Neural cell (in vitro differentiated cells): Measurements from ENCODE around the gene CRHBP. TPM values are rescaled to one million over a fixed set of nuclear protein-coding genes. Genes with fewer than 3 reads are reported as not detected.

Experiments used
- H2AFZ ChIP-seq: fragments of 200-600, 300-800 bp; sonication (generic), shearing (Covaris generic); 2 replicates; pipeline ENCODE4 v1.6.0; 2014; ENCODE audit warnings: low read depth, mild to moderate bottlenecking, antibody characterized with exemption, low read length, moderate library complexity
- H3F3A ChIP-seq: fragments of 200-600 bp; shearing (Covaris generic); 2 replicates; pipeline ENCODE4 v1.6.1; 2016; ENCODE audit warnings: mild to moderate bottlenecking, moderate library complexity, mixed read lengths, antibody characterized with exemption, low read length; ENCODE audit not compliant: insufficient read depth, poor library complexity, severe bottlenecking
- H3K27ac ChIP-seq: fragments of 200-600, 300-800 bp; sonication (generic), shearing (Covaris generic); 2 replicates; pipeline ENCODE4 v1.5.1; 2014; ENCODE audit warnings: mild to moderate bottlenecking, low read length, moderate library complexity
- H3K27me3 ChIP-seq: fragments of 300-800, 200-600 bp; sonication (generic), shearing (Covaris generic); 2 replicates; pipeline ENCODE4 v1.6.0; 2014; ENCODE audit warnings: mild to moderate bottlenecking, low read depth, low read length, moderate library complexity; ENCODE audit not compliant: insufficient read depth
- H3K36me3 ChIP-seq: fragments of 300-800, 200-600 bp; sonication (generic), shearing (Covaris generic); 2 replicates; pipeline ENCODE4 v1.5.1; 2014; ENCODE audit warnings: mild to moderate bottlenecking, antibody characterized with exemption, low read length, moderate library complexity; ENCODE audit not compliant: insufficient read depth
- H3K4me2 ChIP-seq: fragments of 300-800, 200-600 bp; sonication (generic), shearing (Covaris generic); 2 replicates; pipeline ENCODE4 v1.6.0; 2014; ENCODE audit warnings: mild to moderate bottlenecking, low read length
- H3K4me3 ChIP-seq: fragments of 300-800, 200-600 bp; sonication (generic), shearing (Covaris generic); 2 replicates; pipeline ENCODE4 v1.5.1; 2014; ENCODE audit warnings: mild to moderate bottlenecking, low read length, moderate library complexity
- H3K79me2 ChIP-seq: fragments of 200-600 bp; shearing (Covaris generic); replicated peaks from 2 replicates; pipeline ENCODE4 v1.6.0; 2014; ENCODE audit warnings: mild to moderate bottlenecking, low read length, moderate library complexity; ENCODE audit not compliant: insufficient read depth
- H3K9ac ChIP-seq: fragments of 300-800, 200-600 bp; sonication (generic), shearing (Covaris generic); 2 replicates; pipeline ENCODE4 v1.6.1; 2016; ENCODE audit warnings: mild to moderate bottlenecking, low read length, mixed read lengths
- H3K9me2 ChIP-seq: fragments of 200-600 bp; shearing (Covaris generic); 2 replicates; pipeline ENCODE4 v1.6.1; 2016; ENCODE audit warnings: mild to moderate bottlenecking, low read length, mixed read lengths; ENCODE audit not compliant: insufficient read depth
- H3K9me3 ChIP-seq: fragments of 200-600, 300-800 bp; sonication (generic), shearing (Covaris generic); 2 replicates; pipeline ENCODE4 v1.6.1; 2016; ENCODE audit warnings: mild to moderate bottlenecking, mixed run types, low read length, moderate library complexity, mixed read lengths
- H4K20me1 ChIP-seq: fragments of 200-600 bp; shearing (Covaris generic); 2 replicates; pipeline ENCODE4 v1.6.1; 2016; ENCODE audit warnings: mild to moderate bottlenecking, mixed run types; ENCODE audit not compliant: insufficient read depth
- CTCF ChIP-seq: fragments of 450-650 bp; IDR thresholded peaks from 2 replicates; pipeline ENCODE4 v1.5.1; 2014; ENCODE audit warnings: antibody characterized with exemption, mild to moderate bottlenecking, moderate library complexity; ENCODE audit not compliant: poor library complexity, severe bottlenecking
- EP300 ChIP-seq: fragments of 450-650 bp; conservative IDR thresholded peaks from 2 replicates; pipeline ENCODE4 v1.6.1; 2014; ENCODE audit warnings: antibody characterized with exemption, mild to moderate bottlenecking, moderate library complexity; ENCODE audit not compliant: poor library complexity, severe bottlenecking
- EZH2 ChIP-seq: fragments of 200-600, 300-800 bp; shearing (Covaris generic), sonication (generic); IDR thresholded peaks from 2 replicates; pipeline ENCODE4 v1.6.1; 2014; ENCODE audit warnings: antibody characterized with exemption, low read length, borderline replicate concordance, mild to moderate bottlenecking; ENCODE audit not compliant: insufficient read depth, poor library complexity, severe bottlenecking
- MXI1 ChIP-seq: fragments of 450-650 bp; conservative IDR thresholded peaks from 2 replicates; pipeline ENCODE4 v1.6.1; 2014; ENCODE audit warnings: antibody characterized with exemption, mild to moderate bottlenecking; ENCODE audit not compliant: poor library complexity, severe bottlenecking
- POLR2AphosphoS5 ChIP-seq: IDR thresholded peaks from 2 replicates; pipeline ENCODE4 v1.6.1; 2012
- RAD21 ChIP-seq: fragments of 450-650 bp; conservative IDR thresholded peaks from 2 replicates; pipeline ENCODE4 v1.6.1; 2014; ENCODE audit warnings: antibody characterized with exemption, mild to moderate bottlenecking, moderate library complexity
- REST ChIP-seq: IDR thresholded peaks from 2 replicates; pipeline ENCODE4 v1.6.1; 2012; ENCODE audit warnings: borderline replicate concordance
- SMC3 ChIP-seq: fragments of 450-650 bp; conservative IDR thresholded peaks from 2 replicates; pipeline ENCODE4 v1.6.1; 2014; ENCODE audit warnings: antibody characterized with exemption, mild to moderate bottlenecking, moderate library complexity; ENCODE audit not compliant: poor library complexity
- TAF1 ChIP-seq: IDR thresholded peaks from 2 replicates; pipeline ENCODE4 v1.6.1; 2012; ENCODE audit warnings: low read depth
- polyA plus RNA-seq: library from polyadenylated mRNA; depleted of rRNA; stranded (reverse); fragments of >200 nt; gene quantifications from 2 replicates; pipeline ENCODE4 v1.2.3, GENCODE V29; 2014

Gene CRHBP
- polyA plus RNA-seq, 1 donor from 2014 or later: not detected

GRCh38 chr5:77003246-77003645 lies 50.4 kb downstream of the CRHBP start:
- Histone ChIP-seq H3K4me2 (no peak overlapping the region), H3K4me3 (no peak overlapping the region), H3K79me2 (no peaks in the 10 kb centered on the region), H3K9me2 (no peaks in the 10 kb centered on the region), H3K36me3 (no peaks in the 10 kb centered on the region), H2AFZ (no peak overlapping the region), H3K27ac (no peak overlapping the region), H3K27me3 (no peaks in the 10 kb centered on the region), H3K9ac (no peak overlapping the region), H3K9me3 (no peaks in the 10 kb centered on the region), H4K20me1 (no peaks in the 10 kb centered on the region), H3F3A (no peaks in the 10 kb centered on the region)
- TF ChIP-seq POLR2AphosphoS5 (no peak), TAF1 (no peak), MXI1 (no peak)

- Histone ChIP-seq H3K79me2 (no peaks in the 10 kb centered on the region), H3K27me3 (no peaks in the 10 kb centered on the region), H2AFZ (no peak overlapping the region), H3K4me3 (no peak overlapping the region), H3K9me2 (no peaks in the 10 kb centered on the region), H3K27ac (no peak overlapping the region), H3K9ac (no peak overlapping the region), H3K36me3 (no peaks in the 10 kb centered on the region), H3K4me2 (no peak overlapping the region), H3K9me3 (no peaks in the 10 kb centered on the region), H3F3A (no peaks in the 10 kb centered on the region), H4K20me1 (no peaks in the 10 kb centered on the region)
- TF ChIP-seq RAD21 (no peak), POLR2AphosphoS5 (no peak), REST (no peak), SMC3 (no peak), TAF1 (no peak), CTCF (no peak), EZH2 (no peak), MXI1 (no peak), EP300 (no peak)
Observed at GRCh38 chr5:77006124-77006523, 53.3 kb downstream of the CRHBP start.

- Histone ChIP-seq H2AFZ (no peak overlapping the region), H3K36me3 (no peaks in the 10 kb centered on the region), H3K27me3 (no peaks in the 10 kb centered on the region), H3K9me2 (no peaks in the 10 kb centered on the region), H3K4me3 (no peak overlapping the region), H3K9me3 (no peaks in the 10 kb centered on the region), H4K20me1 (no peaks in the 10 kb centered on the region), H3K79me2 (no peaks in the 10 kb centered on the region), H3F3A (no peaks in the 10 kb centered on the region), H3K4me2 (no peak overlapping the region), H3K9ac (no peak overlapping the region), H3K27ac (no peak overlapping the region)
- TF ChIP-seq RAD21 (no peak), SMC3 (no peak), MXI1 (no peak), EP300 (no peak), REST (no peak), EZH2 (no peak), CTCF (no peak), POLR2AphosphoS5 (no peak), TAF1 (no peak)
Observed at GRCh38 chr5:77008413-77008812, 55.6 kb downstream of the CRHBP start.
